Heart right ventricle (tissue), 16 donors: Measurements from ENCODE around the gene FAXDC2. TPM values are rescaled to one million over a fixed set of nuclear protein-coding genes. Genes with fewer than 3 reads are reported as not detected.

Experiments
- ATAC-seq, 8 donors: fragments of 200-7000 bp; cut with Tn5 transposase; one replicate each; pipeline ENCODE4 v1.9.1; 2020; ENCODE audit warnings: mild to moderate bottlenecking in 8 of 8, moderate library complexity in 8 of 8, moderate number of reproducible peaks in 1 of 8
- DNase-seq, 2 donors: peaks; one replicate each; pipeline ENCODE4 v3.0.0-alpha.2; 2020
- H3K27ac ChIP-seq, 10 donors: fragments of 200-600 bp; sonication (generic) in 2 of 10; one replicate each; pipeline versions ENCODE4 v1.5.0 to v1.8.0; 2020 to 2022; ENCODE audit warnings: mild to moderate bottlenecking in 3 of 10
- H3K27me3 ChIP-seq, 7 donors: fragments of 200-600 bp; one replicate each; pipeline ENCODE4 v1.8.0; 2021 to 2022; ENCODE audit warnings: mild to moderate bottlenecking in 2 of 7
- H3K36me3 ChIP-seq, 9 donors: fragments of 200-600 bp; sonication (generic) in 1 of 9; one replicate each; pipeline versions ENCODE4 v1.5.0 to v1.8.0; 2020 to 2022; ENCODE audit warnings: mild to moderate bottlenecking in 2 of 9
- H3K4me1 ChIP-seq, 9 donors: fragments of 200-600 bp; sonication (generic) in 1 of 9; one replicate each; pipeline versions ENCODE4 v1.5.0 to v1.8.0; 2020 to 2022; ENCODE audit warnings: mild to moderate bottlenecking in 4 of 9
- H3K4me3 ChIP-seq, 10 donors: fragments of 200-600 bp; sonication (generic) in 2 of 10; one replicate each; pipeline versions ENCODE4 v1.5.0 to v1.8.0; 2020 to 2022; ENCODE audit warnings: mild to moderate bottlenecking in 7 of 10, moderate library complexity in 2 of 10
- H3K9me3 ChIP-seq, 11 donors: fragments of 200-600 bp in 10 of 11; sonication (generic) in 2 of 11; one replicate each; pipeline versions ENCODE4 v1.5.0 to v1.8.0; 2013 to 2022; ENCODE audit warnings: mild to moderate bottlenecking in 2 of 11, control low read depth in 1 of 11, moderate library complexity in 1 of 11
- WGBS, 2 donors: extraction: QIAGEN DNeasy Blood & Tissue Kit; methylation state at CpG; one replicate each; pipeline ENCODE4 v1.1.7; 2013; ENCODE audit warnings: inconsistent platforms in 1 of 2; 5-methylcytosine and 5-hydroxymethylcytosine counted together
- intact Hi-C, 10 donors: fragments of 100-400 bp; cut with DNase I; formaldehyde crosslinking; loops; one replicate each; pipeline versions ENCODE4 v1.11.1 to v1.14.2; 2022
- microRNA-seq, 2 donors: library from miRNA; unstranded; fragments of <30 nt; microRNA quantifications; one replicate each; pipeline ENCODE4 v1.2.0, GENCODE V29; 2021
- polyA plus RNA-seq, 2 donors: library from polyadenylated mRNA; stranded (reverse); fragments of 200-250 nt; gene quantifications; one replicate each; pipeline ENCODE4 v1.2.3, GENCODE V29; 2013
- total RNA-seq, 10 donors: library from RNA; stranded (reverse); fragmentation: NEBNext Ultra II Directional in 3 of 10; extraction: Animal tissue kit (Norgen Biotek cat#: 25700) in 3 of 10; gene quantifications; one replicate each; pipeline versions ENCODE4 v1.2.1 to v1.2.4, GENCODE V29; 2021 to 2023
- TF ChIP-seq, protein P1 (sequence below), 9 donors: fragments of 200-600 bp; sonication (generic) in 2 of 9; IDR thresholded peaks; one replicate each; pipeline versions ENCODE4 v1.5.0 to v1.8.0; 2021 to 2022; ENCODE audit warnings: antibody characterized with exemption in 9 of 9, mild to moderate bottlenecking in 5 of 9, moderate library complexity in 1 of 9
- donor health status: Arrhythmogenic right ventricular cardiomyopathy.
- donor health status: ischemic (EF 13 %, LVEDD 7.1; RV severe dilation, severe dysfunction).
- donor health status: healthy with polysubstance abuse.
- donor health status: DM: no; HTN: yes; CAD: no.
- donor health status: DM: no; HTN: no; CAD: no.
- donor health status: ischemic (EF 25% LVEDD 6.9; RV normal size, moderate dysfunction).
- donor health status: ischemic (EF 25% LVEDD 5.7; RV mildly dilated, moderate dysfunction).
- donor health status: healthy.
- donor health status: DM: yes; HTN: yes; CAD: no.
- donor health status: Ischemic cardiomyopathy.
- donor health status: ischemic (EF 35%, LVEDD 5.7; RV mildly dilated, moderate dysfunction).
- donor health status: nonischemic (EF 11% LVEDD 7.7; RV severe dilation, severe dysfunction).
- donor health status: DM: yes; HTN: yes; CAD: no.
- donor health status: PGD.
- donor health status: ischemic (EF 29% LVEDD 5.4; RV normal size, mild dysfunction).
- donor health status: nonischemic (EF 23%, LVEDD 6.1; RV moderate dilation, normal function).

Gene FAXDC2
- total and polyA plus RNA-seq, 12 donors: 4.8 to 31.5 (median 20.9) TPM

- Histone ChIP-seq H3K36me3 (no peaks in the 10 kb centered on the region), H3K4me1 (peaks cover 34 to 100% (median 98%) of the 10 kb centered on the region in 9 donors), H3K4me3 (no peak overlapping the region), H3K27me3 (no peaks in the 10 kb centered on the region), H3K9me3 (no peaks in the 10 kb centered on the region), H3K27ac (peak overlapping the region in 6 of 10 donors; percentile 23 to 76 (median 52))
- ATAC-seq (no peak), DNase-seq (no peak)
- intact Hi-C loops: no loop called here
- 47 to 55% methylated on average over 2 of the region's 2 CpGs for WGBS, 2 donors
- TF ChIP-seq, protein P1, sequence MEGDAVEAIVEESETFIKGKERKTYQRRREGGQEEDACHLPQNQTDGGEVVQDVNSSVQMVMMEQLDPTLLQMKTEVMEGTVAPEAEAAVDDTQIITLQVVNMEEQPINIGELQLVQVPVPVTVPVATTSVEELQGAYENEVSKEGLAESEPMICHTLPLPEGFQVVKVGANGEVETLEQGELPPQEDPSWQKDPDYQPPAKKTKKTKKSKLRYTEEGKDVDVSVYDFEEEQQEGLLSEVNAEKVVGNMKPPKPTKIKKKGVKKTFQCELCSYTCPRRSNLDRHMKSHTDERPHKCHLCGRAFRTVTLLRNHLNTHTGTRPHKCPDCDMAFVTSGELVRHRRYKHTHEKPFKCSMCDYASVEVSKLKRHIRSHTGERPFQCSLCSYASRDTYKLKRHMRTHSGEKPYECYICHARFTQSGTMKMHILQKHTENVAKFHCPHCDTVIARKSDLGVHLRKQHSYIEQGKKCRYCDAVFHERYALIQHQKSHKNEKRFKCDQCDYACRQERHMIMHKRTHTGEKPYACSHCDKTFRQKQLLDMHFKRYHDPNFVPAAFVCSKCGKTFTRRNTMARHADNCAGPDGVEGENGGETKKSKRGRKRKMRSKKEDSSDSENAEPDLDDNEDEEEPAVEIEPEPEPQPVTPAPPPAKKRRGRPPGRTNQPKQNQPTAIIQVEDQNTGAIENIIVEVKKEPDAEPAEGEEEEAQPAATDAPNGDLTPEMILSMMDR (IDR thresholded peaks at IDR 0.05): no peak
Observed at GRCh38 chr5:154770111-154770510, 80.3 kb downstream of the FAXDC2 start.

Small RNA genes within 50 kb of the gene (microRNA-seq; reads per million reads assigned to microRNA genes)
- gene MIR378H: 0 reads per million in 2 donors

Other genes starting within 250 kb of the FAXDC2 start
- gene LARP1, start 95.2 kb downstream of the FAXDC2 start, total RNA-seq: 100 to 1,000 TPM; 138 to 197 (median 170) TPM
- gene LARP1, start 95.2 kb downstream of the FAXDC2 start, polyA plus RNA-seq: 10 to 100 TPM; 26.4 to 30.4 TPM
- gene CNOT8, start 8.0 kb upstream of the FAXDC2 start, total RNA-seq: 10 to 100 TPM; 20.9 to 29.8 (median 21.9) TPM
- gene CNOT8, start 8.0 kb upstream of the FAXDC2 start, polyA plus RNA-seq: 10 to 100 TPM; 22.2 to 24.4 TPM
- 10 to 100 TPM; 12.7 to 18.5 (median 16.0) TPM for gene GEMIN5, start 87.6 kb upstream of the FAXDC2 start, total RNA-seq
- 1 to 10 TPM; 4.1 to 5.3 TPM for gene GEMIN5, start 87.6 kb upstream of the FAXDC2 start, polyA plus RNA-seq
- 10 to 100 TPM; 57.1 to 85.3 (median 70.5) TPM for gene MRPL22, start 90.5 kb upstream of the FAXDC2 start, total RNA-seq
- 100 to 1,000 TPM; 106 to 109 TPM for gene MRPL22, start 90.5 kb upstream of the FAXDC2 start, polyA plus RNA-seq
- gene KIF4B, start 163.2 kb upstream of the FAXDC2 start, total RNA-seq: under 1 TPM in 4 of 10 donors, not detected in 6; 0.05 to 0.11 (median 0.08) TPM
- gene KIF4B, start 163.2 kb upstream of the FAXDC2 start, polyA plus RNA-seq: not detected